HG03066 (cell line): ENCODE results near the gene OXCT1.
"Not testable (repeated sequence)": the region's sequence is repeated elsewhere in the genome, so short reads cannot be mapped to it uniquely, and the experiment has no call there.

Experiments
- ATAC-seq: cut with Tn5 transposase; IDR thresholded peaks from one replicate; pipeline ENCODE4 v1.9.1; 2021; ENCODE audit warnings: low read depth; ENCODE audit not compliant: unreplicated experiment

Gene OXCT1

DNA sequence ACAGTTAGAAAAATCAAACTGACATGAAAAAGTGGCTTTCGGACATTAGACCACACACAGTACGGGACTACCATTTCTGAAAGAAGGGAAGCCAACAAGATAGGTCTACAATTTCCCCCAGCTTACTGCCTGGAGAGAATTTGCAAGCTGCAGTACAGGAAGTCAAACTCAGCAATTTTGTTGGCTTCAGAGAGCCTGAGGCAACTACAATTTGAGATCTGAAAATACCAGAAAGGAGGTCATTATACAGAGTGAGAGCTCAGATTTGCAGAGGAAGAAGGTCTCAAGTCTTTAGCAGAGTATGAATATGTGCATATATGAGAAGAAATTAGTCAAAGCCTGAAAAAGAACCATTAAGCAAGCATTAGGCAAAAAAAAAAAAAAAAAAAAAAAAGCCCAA, 83.0 kb downstream of the OXCT1 start:
- no peak for ATAC-seq

DNA sequence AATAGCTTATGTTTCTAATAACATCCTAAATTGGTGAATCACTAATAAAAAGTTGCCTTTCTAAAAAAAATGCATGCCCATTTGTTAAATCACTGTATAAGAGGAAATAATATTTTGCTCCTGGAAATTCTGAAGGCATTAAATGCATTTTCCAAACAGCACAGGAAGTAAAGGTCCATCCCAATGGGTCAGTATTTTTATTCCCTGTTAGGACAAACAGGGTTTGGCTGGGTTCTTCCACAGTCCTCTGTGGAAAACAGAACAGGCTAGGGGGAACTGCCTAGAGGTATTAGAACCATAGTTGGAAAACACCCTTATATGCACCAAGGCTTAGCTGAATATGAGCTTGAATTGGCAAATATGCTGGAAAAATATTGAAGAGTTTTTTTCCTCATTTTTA, 85.2 kb downstream of the OXCT1 start:
- no peak for ATAC-seq

DNA sequence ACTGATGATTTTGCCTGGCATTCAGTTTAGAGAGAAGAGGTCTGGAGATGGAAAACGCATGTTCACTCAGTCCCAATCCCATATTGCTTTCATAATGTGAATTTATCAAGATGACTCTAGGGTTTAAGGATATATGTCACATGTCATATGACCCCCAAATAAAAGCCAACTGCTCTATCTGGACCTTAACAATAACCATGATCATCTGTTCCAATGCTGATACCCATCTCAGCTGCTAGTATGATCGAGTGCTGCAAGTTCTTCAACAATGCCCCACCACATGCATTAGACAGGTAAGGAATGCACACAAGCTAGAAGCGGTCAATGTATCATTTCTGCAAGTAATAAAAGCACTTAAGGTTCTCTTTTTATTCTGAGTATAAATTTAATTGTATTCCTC, 91.8 kb downstream of the OXCT1 start:
- no peak for ATAC-seq

DNA sequence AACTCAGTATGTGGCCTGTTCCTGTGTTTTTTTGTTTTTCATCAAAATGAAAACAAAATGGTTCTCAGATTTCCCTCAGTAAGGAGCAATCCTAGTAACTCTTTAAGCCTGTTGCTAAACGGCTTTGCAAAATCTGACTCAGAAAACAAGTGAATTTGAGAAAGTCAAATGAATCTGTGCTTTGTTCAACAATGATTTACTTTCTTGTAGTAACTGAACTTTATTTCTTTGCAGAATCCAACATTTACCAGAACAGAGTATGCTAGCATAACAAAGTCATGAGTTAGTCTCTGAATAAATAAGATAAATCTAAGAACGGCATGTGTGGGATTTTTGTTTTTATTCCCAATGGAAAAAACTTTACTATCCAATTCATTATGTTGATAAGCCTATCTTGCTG, 93.8 kb downstream of the OXCT1 start:
- no peak for ATAC-seq

DNA sequence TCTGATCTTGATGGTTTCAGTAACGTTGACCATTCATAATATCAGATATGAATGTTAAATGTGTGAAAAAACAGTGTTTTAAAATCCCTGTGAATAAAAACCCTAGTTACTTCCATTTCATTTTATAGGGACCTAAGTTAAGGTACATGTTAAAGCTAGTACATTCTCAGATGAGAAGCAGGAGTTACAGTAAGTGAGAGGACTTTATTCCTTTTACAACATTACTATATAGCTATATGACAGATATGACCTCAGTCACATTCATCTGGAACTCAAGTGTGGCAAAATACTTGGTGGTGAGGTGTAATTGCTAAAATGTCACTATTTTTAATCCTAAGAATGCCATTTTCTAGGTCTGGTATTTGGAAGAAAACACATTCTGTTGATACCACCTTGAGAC, 96.4 kb downstream of the OXCT1 start:
- ATAC-seq: no peak

DNA sequence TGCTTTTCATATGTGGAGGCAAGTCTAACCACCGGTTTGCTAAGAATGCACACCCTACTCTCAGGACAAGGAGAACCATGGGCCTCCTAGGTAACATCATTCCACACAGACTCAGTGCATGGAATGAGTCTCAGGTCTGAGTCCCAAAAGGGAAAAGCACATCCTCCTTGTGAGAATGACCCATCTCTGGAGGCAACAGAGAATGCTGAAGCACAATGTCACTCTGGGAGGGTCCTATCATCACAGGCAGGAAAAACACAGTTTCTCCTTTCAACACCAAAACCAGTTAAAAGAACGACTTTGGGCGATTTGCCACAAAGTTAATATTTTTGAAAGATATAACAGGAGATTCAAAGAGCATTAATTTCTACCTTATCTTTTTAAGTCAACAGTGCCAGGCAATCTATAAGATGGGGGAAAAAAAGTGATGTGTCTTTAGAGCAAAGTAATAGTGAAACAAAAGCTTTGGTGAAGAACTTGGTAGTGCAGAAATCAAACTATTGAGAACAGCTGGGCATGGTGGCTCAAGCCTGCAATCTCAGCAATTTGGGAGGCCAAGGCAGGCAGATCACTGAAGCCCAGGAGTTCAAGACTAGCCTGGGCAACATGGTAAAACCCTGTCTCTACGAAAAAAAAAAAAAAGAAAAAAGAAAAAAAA, 97.3 kb downstream of the OXCT1 start:
- no peak for ATAC-seq

DNA sequence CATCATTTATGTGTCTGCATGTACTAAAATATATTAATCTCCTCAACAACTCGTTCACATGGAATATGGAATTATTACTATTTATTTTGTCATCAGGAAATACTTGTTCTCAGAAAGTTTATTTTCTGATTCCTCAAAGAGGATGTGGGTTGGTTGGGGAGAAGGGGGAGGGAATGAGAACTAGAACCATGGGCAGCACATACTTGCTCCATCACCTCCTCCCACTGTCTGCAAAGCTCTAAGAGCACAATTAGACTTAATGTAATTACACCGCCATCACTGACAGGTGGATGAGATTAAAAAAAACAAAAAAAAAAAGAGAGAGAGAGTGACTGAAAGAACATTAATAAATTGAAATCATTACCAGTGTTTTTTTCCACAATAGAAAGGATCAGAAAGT, 98.2 kb downstream of the OXCT1 start:
- no peak for ATAC-seq

DNA sequence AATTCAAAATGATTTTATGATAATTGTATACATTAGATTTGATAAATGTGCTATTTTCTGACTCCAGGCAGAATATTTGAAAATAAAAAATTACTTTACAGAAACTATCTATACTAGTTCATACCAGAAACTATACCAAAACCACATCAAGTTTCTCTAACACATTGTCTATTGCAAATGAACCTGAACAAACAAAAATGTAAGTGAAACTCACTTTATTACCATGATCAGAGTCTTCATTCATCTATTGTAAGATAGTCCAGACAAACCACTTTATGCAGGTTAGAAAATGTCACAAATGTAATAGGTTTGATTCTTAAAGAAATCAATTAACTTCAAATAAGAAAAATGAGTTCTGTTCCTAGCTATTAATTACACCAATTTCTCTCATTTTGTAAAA, 99.4 kb downstream of the OXCT1 start:
- ATAC-seq: peak; percentile 88

DNA sequence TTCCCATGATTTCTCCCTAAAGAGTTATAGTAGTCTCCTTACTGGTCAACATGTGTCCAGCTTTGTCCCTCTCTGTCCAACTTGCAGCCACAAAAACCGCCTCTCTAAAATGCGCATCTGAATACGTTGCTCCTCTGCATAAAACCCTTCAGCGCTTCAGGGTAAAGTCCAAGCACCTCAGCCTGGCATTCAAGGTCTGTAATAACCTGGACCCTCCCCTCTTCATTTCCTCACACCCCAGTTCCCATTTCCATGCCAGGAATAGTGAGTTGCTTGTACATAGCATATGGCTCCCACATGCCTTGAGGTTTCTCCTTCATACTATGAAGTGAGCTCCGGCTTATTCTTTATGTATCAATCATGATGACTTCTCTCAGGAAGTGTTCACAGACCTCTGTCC, 101.5 kb downstream of the OXCT1 start:
- no peak for ATAC-seq

DNA sequence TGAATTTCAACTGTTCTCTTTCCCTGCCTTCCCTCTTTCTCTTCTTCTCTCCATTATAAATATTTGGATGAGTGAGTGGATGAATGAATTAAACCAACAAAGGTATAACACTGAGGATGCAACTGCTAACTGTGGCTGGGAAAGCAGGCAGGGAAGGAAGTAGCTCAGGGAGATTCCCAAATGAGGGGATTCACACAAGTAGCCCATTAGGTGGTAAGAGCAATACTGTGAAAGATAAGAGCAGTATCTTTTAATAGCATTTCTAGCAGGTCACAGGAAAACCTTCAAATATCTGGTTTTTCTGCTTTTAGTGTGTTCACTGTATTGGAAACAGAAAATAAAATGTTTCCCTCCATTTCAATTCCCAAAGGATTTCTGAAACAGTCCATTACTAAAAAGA, 105.6 kb downstream of the OXCT1 start:
- ATAC-seq: no peak

DNA sequence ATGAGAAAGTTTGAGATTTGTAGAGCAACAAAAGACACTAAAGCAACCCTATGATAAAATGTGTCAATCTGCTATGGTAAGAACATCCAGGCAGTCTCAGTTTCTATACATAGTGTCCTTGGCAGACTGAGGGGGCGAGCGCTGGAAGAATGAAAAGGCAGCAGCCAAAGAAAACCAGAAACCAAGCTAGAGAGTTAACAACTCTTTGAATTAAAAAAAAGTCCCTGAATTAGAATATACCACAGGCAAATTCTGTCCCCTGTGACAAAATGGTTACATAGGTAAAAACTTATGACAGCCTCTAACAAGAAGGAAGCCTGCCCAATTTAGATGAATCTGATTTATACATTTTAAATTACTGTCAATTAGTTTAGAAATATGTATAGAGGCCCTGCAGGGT, 106.7 kb downstream of the OXCT1 start:
- peak; percentile 45 for ATAC-seq

DNA sequence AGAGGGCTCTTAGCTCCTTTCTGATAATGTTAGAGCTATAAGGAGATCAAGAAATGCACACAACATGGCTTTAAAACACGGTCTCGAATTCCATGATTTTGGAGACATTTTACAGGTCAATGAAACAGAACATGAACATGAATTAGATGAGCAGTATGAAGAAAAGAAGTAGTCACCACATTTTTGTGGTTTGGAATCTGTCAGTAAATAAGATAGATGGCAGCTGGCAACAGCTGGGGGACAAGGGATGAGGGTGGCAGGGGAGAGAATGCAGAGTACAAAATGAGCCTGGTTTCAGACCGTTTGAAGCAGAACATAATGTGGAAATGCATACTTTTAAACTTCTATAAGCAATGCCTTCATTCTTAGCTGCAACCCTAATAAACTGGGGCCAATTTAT, 107.1 kb downstream of the OXCT1 start:
- ATAC-seq: no peak

DNA sequence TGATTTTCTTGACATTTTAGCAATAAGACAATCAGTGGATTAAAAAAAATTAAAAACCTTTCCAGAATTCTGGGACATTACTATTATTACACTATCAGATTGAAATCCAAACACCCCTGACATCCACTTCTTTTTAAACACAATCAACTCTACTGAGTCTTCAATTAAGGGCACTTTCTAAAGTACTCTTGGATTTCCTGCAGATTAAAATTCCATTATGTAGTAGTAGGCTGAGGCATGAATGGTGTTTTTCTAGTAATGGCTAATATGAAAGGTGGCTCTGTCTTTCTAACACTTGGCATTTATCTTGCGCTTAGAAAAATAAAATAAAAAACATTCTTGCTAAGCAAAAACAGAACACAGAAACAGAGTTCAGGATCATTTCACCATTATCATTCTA, 107.8 kb downstream of the OXCT1 start:
- no peak for ATAC-seq

DNA sequence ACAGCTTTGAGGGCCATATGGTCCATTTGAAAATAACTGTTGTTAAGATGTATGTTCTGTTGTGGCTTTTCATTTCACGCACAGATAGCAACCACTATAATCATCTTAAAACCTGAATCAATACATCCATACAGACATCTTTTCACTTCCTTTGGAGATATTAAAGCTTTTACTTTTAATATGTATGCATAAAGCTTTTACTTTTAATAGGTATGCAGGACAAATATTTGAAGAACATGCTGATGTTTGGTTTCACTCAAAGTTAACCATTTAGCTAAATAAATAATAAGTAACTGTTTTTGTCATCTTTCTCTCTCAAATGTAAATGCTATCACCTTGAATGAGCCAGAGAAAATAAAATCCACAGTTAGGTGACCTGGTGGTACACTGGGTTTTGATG, 108.6 kb downstream of the OXCT1 start:
- ATAC-seq: no peak

DNA sequence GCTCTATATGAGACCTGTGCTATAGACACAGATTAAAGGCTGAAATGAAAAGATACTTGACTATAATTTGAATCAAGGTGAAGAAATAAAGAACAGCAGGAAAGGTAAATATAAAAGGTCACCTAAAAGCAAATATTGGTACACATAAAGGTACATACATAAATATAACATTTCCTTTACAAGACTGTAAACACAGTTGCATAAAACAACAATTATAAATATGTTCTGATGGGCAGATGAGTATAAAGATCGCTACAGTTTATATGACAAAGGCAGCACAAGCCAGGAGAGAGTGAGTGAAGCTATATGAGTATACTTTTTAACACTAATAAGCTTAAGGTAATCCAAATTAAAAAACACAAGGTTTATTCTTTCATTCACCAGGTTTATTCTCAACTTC, 114.5 kb downstream of the OXCT1 start:
- ATAC-seq: no peak

DNA sequence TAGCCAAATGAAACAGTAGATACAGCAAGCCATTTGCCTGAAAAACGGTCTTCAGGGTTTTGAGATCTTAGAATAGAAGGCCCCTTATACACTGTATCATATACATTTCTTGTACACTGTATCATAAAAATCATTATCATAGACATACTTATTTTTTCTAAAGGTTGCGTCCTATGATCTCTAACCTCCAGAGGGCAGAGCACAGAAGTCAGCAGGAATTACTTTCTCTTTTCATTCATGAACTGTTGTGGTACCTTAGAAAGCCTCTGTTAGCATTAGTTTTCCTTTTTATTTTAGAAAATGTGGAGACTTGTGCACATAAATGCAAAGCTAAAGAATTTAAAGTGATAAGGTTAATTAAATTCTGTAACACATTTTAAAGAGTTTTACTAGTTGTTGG, 115.4 kb downstream of the OXCT1 start:
- ATAC-seq: peak; percentile 53

DNA sequence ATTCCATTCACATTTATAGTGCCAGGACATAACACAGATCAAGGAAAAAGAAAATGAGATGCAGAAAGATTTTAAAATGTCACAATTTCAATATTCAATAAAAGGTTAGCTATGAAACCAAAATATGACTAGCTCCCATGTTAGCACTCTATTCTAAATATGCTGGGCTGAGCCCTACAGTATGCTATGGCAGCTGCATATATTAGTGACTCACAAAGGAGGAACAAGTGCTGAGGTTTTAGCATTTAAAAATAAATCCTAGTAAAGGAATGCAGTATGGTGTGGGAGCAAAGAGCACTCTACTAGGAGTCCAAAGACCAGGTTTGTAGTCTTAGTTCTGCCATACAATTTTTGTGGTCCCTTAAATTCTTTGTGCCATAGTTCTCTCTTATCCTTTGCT, 118.4 kb downstream of the OXCT1 start:
- no peak for ATAC-seq

DNA sequence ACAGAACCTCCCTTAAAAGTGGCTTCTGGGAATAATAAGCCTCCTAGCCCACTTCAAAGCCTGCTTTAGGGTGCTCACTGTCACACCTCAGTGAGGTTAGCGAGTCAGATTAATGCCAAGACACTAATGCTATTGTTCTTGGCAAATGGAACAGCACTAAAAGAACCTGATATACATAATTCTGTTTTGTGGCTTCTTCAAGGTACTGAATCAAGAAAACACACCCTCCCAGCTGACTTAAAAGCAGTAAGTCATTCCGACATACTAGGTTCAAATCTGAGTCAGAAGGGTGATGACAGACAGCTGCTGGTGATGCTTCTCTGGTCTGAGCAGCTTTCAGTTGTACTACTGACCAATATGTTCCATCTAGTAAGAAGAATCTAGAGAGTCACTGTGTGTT, 121.6 kb downstream of the OXCT1 start:
- ATAC-seq: peak; percentile 99

DNA sequence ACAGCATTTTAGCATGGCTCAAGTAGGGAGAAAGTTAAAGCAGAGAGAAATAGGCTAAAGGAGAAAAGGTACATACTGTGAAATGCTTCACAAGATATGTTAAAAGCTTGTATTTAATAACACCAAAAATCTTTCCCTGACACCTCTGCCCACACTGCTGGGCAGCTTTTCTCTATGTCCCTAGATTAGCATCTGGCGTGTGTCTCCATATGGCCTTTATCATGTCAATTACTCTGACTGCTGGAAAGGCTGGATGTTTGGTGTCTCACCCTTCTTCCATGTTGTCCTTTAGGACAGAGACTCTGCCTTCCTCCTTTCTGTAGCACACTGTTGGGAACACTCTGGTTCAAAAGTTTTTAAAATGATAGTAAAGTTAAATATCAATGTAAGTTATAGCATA, 122.5 kb downstream of the OXCT1 start:
- no peak for ATAC-seq

DNA sequence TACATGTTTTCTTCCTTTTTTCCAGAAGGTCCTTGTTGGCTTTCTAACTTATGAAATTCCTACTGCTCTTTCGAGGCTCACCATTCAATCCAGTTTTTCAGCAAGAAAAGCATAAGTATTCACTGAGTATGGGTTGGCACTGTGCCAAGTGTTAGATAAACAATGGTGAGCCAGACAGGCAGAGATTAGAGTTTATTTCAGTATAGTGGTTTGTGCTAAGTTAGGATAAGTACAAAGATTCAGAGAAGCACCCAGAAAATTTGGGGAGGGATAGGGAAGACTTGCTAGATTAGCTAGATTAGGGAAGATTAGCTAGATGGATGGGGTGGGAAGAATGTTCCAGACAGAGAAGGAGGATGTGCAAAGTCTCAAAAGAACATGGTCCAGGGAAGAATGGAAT, 122.9 kb downstream of the OXCT1 start:
- ATAC-seq: no peak

DNA sequence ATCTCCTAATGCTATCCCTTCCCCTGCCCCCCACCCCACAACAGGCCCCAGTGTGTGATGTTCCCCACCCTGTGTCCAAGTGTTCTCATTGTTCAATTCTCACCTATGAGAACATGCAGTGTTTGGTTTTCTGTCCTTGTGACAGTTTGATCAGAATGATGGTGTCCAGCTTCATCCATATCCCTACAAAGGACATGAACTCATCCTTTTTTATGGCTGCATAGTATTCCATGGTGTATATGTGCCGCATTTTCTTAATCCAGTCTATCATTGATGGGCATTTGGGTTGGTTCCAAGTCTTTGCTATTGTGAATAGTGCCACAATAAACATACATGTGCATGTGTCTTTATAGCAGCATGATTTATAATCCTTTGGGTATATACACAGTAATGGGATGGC, 127.6 kb downstream of the OXCT1 start:
- not testable (repeated sequence) for ATAC-seq

DNA sequence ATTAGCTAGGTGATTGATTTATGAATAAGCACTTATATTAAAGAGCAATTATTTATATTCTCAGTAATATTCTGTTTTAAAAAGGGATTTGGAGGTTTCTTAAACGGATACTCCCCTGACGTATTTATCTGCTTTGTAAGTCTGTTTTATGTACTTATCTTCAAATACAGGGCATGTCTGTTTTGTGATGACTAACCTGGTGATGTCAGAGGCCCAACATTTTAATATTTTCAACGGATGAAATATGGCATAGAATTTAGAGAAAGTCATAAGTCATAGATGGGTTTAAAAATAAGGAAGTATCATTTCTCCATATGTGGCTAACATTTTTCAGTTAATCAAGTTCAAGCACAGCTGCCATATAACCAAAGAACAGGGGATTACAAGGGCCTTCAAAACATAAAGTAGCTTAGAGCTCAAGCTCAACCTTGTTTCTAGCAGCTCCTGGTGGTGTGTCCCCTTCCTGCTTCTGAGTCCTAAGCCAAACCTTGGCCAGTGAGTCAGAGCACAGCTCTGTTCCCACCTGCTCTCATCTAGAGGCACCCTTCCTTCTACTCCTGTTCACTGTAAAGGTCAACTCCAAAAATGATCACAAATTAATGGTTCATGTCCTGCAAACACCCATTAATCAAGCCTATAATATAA, 131.4 kb downstream of the OXCT1 start:
- ATAC-seq: no peak

DNA sequence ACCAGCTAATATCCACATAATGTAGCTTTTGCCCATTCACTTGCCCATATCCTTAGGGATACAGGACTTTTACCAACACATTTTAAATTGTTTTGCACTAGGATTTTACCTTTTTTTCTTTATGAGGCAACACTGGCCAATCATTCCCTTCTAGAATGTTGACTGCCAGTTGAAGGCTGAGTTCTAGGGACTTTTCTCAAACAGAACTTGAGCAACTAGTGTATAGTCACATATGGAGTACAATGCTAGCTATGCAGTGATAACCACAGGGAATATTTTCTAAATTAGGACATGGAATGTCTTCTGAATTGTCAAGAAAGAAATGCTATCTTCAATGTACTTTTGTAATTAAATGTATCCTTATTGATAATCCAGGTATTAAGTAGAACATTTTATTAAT, 133.6 kb downstream of the OXCT1 start:
- no peak for ATAC-seq
